ENCODE results near the gene CIDEA. TPM values are rescaled to one million over a fixed set of nuclear protein-coding genes. Genes with fewer than 3 reads are reported as not detected.

Gene CIDEA
- total and polyA plus RNA-seq, 4 donors, result 0.57 to 0.58 TPM; not detected in 2

DNA sequence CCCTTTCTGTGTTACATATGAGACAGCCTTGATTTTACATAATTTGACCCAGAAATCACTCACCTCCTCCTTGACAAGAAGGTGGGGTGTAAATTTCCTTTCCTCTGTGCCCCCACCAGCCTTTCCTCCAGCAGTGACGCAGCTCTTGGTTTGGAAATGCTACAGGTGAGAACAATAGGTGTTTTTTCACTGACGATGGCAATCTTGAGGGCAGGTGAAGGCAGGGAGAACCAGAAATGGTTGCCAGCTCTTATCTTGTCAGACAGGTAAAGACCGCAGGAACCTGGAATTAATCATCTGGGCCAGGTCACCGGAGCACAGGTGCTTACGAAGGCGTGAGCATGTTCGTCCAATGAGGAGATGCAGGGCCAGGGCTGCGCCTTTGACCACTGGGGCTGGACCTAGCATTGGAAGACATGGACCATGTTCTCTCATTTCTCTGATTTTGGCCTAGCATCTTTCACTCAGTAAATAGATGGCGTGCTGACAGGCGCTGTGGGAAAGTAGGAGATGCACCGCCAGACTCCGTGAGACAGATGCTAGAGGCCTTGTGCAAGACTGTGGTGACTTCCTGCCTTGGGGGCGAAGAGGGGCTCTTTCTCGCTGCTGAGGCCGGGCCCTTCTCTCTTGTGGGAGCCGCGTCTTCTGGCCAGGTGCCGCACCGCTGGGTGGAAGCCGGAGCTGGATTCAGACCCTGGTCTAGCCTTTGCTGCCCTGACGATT is 4.0 kb downstream of the CIDEA start:
- ATAC-seq (ENCODE audit: low FRiP score) (no peak), DNase-seq (no peak)
- 96% methylated on average over 21 of the region's 21 CpGs for WGBS, 2 donors
- no peaks in the 10 kb centered on the region for H3K9me3 ChIP-seq (ENCODE audit: control insufficient read depth, low read length)
- H3K36me3 ChIP-seq (ENCODE audit: control insufficient read depth in 1 of 2, insufficient read depth in 2 of 2, low read length in 1 of 2), result no peaks in the 10 kb centered on the region
- H3K4me3 ChIP-seq (ENCODE audit: low read length in 2 of 2), result no peak overlapping the region
- no peak overlapping the region for H3K27ac ChIP-seq (ENCODE audit: low read depth in 1 of 2, low read length in 2 of 2)
- intact Hi-C loops (cut with DNase I), result no loop called here
- H3K27me3 ChIP-seq (ENCODE audit: control insufficient read depth in 1 of 2, insufficient read depth in 2 of 2, low read length in 1 of 2), result no peaks in the 10 kb centered on the region
- H3K4me1 ChIP-seq (ENCODE audit: control insufficient read depth in 1 of 2, insufficient read depth in 2 of 2, low read length in 2 of 2), result no peaks in the 10 kb centered on the region

DNA sequence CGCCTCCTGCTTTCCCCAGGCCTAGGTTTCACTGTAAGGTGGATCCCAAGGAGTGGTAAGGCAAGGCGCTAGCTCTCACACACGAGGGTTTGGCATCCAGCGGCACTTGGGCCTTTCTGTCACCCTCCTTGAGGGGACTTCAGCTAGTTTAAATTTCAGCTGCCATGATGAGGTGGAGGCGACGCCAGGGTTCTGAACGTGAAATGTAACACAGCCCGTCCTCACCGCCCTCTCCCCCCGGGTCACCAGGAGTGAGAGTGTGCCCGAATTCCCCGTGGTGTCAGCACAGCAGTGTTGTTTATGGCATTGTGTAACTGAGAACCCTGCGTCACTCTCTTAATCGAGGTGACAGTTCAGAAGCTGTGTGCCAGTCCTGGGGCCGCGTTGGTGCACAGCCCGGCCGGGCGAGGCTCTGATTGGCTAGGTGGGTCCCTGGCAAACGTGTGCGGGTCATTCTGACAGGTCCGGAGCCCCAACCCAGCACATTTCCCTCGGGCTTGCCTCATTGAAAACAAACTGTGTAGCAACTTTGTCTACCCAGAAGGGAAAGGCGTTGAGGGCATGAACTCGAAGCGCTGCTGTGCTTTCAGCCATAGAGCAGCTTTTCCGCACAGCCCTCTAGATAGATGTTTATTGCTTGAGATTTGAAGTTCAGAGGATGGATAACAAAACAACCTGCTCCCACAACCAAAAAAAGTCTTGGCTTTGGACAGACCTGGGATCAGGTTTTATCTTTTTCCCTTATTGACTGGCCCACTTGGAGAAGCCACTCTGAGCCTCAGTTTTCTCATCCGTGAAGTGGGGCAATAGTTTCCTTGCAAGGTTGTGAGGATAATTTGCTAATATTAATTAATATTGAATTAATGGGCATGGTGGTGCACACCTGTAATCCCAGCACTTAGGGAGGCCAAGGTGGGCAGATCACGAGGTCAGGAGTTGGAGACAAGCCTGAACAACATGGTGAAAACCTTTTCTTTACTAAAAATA is 4.9 kb downstream of the CIDEA start:
- no peak for ATAC-seq (ENCODE audit: low FRiP score)
- intact Hi-C loops (cut with DNase I), result no loop called here
- no peak overlapping the region for H3K4me3 ChIP-seq (ENCODE audit: low read length in 2 of 2)
- no peaks in the 10 kb centered on the region for H3K36me3 ChIP-seq (ENCODE audit: control insufficient read depth in 1 of 2, insufficient read depth in 2 of 2, low read length in 1 of 2)
- H3K4me1 ChIP-seq (ENCODE audit: control insufficient read depth in 1 of 2, insufficient read depth in 2 of 2, low read length in 2 of 2), result no peaks in the 10 kb centered on the region
- H3K27ac ChIP-seq (ENCODE audit: low read depth in 1 of 2, low read length in 2 of 2), result no peak overlapping the region
- H3K27me3 ChIP-seq (ENCODE audit: control insufficient read depth in 1 of 2, insufficient read depth in 2 of 2, low read length in 1 of 2), result no peaks in the 10 kb centered on the region
- no peaks in the 10 kb centered on the region for H3K9me3 ChIP-seq (ENCODE audit: control insufficient read depth, low read length)
- 86 to 90% methylated on average over 29 of the region's 29 CpGs for whole genome bisulfite sequencing, 2 donors
- no peak for DNase-seq

DNA sequence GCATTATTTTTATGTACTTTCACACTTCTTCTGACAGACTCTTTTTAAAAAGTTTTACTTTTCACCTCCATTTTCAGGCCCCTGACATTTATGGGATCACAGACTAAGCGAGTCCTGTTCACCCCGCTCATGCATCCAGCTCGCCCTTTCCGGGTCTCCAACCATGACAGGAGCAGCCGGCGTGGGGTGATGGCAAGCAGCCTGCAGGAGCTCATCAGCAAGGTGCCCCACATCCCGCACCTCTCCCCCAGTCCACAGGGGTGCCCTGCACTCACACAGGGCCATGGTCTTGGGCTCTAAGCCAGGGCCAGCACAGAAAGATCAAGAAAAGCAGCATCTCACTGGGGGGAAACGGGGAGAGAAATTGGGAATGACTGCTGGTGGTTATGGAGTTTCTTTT is 8.6 kb downstream of the CIDEA start:
- 90 to 92% methylated on average over 8 of the region's 8 CpGs for WGBS, 2 donors
- Histone ChIP-seq H3K4me3 (ENCODE audit: low read length in 2 of 2) (no peak overlapping the region), H3K36me3 (ENCODE audit: control insufficient read depth in 1 of 2, insufficient read depth in 2 of 2, low read length in 1 of 2) (no peaks in the 10 kb centered on the region), H3K9me3 (ENCODE audit: control insufficient read depth, low read length) (no peaks in the 10 kb centered on the region), H3K4me1 (ENCODE audit: control insufficient read depth in 1 of 2, insufficient read depth in 2 of 2, low read length in 2 of 2) (no peaks in the 10 kb centered on the region), H3K27ac (ENCODE audit: low read depth in 1 of 2, low read length in 2 of 2) (no peak overlapping the region), H3K27me3 (ENCODE audit: control insufficient read depth in 1 of 2, insufficient read depth in 2 of 2, low read length in 1 of 2) (no peaks in the 10 kb centered on the region)
- intact Hi-C loops (cut with DNase I), result no loop called here
- no peak for ATAC-seq (ENCODE audit: low FRiP score)
- no peak for DNase-seq

DNA sequence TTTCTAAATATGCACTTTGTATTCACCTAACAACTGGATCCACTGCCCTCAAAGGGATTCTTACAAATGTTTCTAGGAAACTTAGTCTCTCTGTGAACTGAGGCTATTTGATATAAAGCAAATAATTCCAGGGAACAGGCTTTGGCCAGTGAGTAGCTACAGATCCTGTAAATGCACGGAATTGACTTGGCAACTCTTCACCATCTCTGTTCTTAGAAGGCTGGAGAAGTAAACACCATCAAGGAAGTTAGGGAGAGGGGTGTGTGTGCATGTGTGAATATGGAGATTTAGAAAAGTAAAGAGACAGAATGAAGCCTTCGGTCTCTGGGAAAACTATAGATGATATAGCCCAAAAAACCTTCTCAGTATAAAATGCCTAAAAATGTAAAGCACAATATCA is 10.7 kb downstream of the CIDEA start:
- 55 to 64% methylated on average over 2 of the region's 2 CpGs for WGBS, 2 donors
- Histone ChIP-seq H3K27me3 (ENCODE audit: control insufficient read depth in 1 of 2, insufficient read depth in 2 of 2, low read length in 1 of 2) (no peaks in the 10 kb centered on the region), H3K36me3 (ENCODE audit: control insufficient read depth in 1 of 2, insufficient read depth in 2 of 2, low read length in 1 of 2) (no peaks in the 10 kb centered on the region), H3K4me1 (ENCODE audit: control insufficient read depth in 1 of 2, insufficient read depth in 2 of 2, low read length in 2 of 2) (no peaks in the 10 kb centered on the region), H3K27ac (ENCODE audit: low read depth in 1 of 2, low read length in 2 of 2) (no peak overlapping the region), H3K9me3 (ENCODE audit: control insufficient read depth, low read length) (no peaks in the 10 kb centered on the region), H3K4me3 (ENCODE audit: low read length in 2 of 2) (no peak overlapping the region)
- intact Hi-C loops (cut with DNase I), result no loop called here
- DNase-seq (no peak), ATAC-seq (ENCODE audit: low FRiP score) (no peak)

DNA sequence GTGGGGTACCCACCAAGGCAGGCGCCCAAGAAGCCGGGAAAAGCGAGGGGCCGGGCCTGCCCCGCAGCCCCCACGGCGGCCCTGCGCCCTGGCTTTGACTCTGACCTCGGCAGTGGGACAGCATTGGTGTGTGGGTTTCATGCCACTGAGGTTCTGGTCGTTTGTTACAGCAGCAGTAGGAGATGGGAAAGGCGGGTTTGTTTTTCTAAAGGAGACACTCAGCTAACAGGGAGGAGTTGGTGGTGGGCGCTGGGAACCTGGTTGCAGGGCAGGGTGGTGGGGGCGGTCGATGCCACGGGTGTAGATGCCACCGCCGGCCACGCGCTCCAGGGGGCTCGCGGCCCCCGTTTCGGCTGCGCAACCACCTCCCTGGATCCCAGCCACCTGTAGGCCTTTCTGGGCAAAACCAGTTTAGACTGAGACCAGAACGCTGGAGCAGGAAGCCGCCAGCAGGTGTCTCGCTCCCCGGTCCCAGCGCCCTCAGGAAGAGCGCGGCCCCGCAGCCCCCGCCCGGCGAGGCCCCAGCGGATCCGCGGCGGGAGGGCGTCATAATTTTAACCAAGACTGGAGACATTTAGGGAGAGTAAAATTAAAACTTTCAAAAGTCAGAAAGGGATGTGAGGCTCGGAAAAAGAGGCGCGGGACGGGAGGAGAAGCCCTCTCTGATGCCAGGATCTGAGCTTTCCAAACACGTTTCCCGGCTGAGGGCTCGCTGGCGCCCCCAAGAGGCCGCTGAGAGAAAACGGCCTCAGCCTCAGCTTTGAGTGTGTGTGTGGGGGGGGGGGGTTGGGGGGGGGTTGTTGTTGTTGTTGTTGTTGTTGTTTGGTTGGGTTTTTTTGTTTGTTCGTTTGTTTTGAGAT is 17.4 kb downstream of the CIDEA start:
- Histone ChIP-seq H3K27me3 (ENCODE audit: control insufficient read depth in 1 of 2, insufficient read depth in 2 of 2, low read length in 1 of 2) (no peaks in the 10 kb centered on the region), H3K27ac (ENCODE audit: low read depth in 1 of 2, low read length in 2 of 2) (peak overlapping the region in 1 of 2 donors; percentile 13), H3K4me1 (ENCODE audit: control insufficient read depth in 1 of 2, insufficient read depth in 2 of 2, low read length in 2 of 2) (no peaks in the 10 kb centered on the region), H3K9me3 (ENCODE audit: control insufficient read depth, low read length) (no peaks in the 10 kb centered on the region), H3K36me3 (ENCODE audit: control insufficient read depth in 1 of 2, insufficient read depth in 2 of 2, low read length in 1 of 2) (no peaks in the 10 kb centered on the region), H3K4me3 (ENCODE audit: low read length in 2 of 2) (peak overlapping the region in 1 of 2 donors; percentile 14)
- peak; percentile 91 for ATAC-seq (ENCODE audit: low FRiP score)
- DNase-seq, result peak; percentile 78 to 93
- WGBS, 2 donors, result 18 to 20% methylated on average over 51 of the region's 51 CpGs
- intact Hi-C loops (cut with DNase I), result loop anchor here (5.0 to 10.0 kb wide), 4 partner anchors 36 to 993 kb away; partner anchors contain the start of genes AFG3L2 (in 1 of the 2), SEH1L (in 1 of the 2) and TUBB6 (in 1 of the 2)

DNA sequence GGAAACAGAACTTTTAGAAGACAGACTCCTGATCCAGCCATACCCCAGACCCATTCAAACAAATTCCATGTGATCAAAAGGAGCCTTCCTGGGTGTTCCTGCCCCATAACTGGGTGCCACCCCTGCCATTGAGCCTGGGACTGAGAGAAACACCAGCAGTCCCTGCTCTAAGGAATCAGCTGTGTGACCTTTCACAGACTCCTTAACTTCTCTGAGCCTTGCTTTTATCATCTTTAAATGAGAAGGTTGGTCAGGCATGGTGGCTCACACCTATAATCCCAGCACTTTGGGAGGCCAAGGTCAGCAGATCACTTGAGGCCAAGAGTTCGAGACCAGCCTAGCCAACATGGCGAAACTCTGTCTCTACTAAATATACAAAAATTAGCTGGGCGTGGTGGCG is 20.6 kb downstream of the CIDEA start:
- no peak overlapping the region for H3K27ac ChIP-seq (ENCODE audit: low read depth in 1 of 2, low read length in 2 of 2)
- 96 to 97% methylated on average over 4 of the region's 4 CpGs for whole genome bisulfite sequencing, 2 donors
- H3K4me3 ChIP-seq (ENCODE audit: low read length in 2 of 2), result no peak overlapping the region
- intact Hi-C loops (cut with DNase I), result loop anchor here (5.0 to 10.0 kb wide), 5 partner anchors 33 to 990 kb away; partner anchors contain the start of genes AFG3L2 (in 2 of the 2), SEH1L (in 1 of the 2) and TUBB6 (in 1 of the 2)
- no peaks in the 10 kb centered on the region for H3K9me3 ChIP-seq (ENCODE audit: control insufficient read depth, low read length)
- no peaks in the 10 kb centered on the region for H3K27me3 ChIP-seq (ENCODE audit: control insufficient read depth in 1 of 2, insufficient read depth in 2 of 2, low read length in 1 of 2)
- H3K4me1 ChIP-seq (ENCODE audit: control insufficient read depth in 1 of 2, insufficient read depth in 2 of 2, low read length in 2 of 2), result no peaks in the 10 kb centered on the region
- no peaks in the 10 kb centered on the region for H3K36me3 ChIP-seq (ENCODE audit: control insufficient read depth in 1 of 2, insufficient read depth in 2 of 2, low read length in 1 of 2)
- no peak for DNase-seq
- ATAC-seq (ENCODE audit: low FRiP score), result no peak

DNA sequence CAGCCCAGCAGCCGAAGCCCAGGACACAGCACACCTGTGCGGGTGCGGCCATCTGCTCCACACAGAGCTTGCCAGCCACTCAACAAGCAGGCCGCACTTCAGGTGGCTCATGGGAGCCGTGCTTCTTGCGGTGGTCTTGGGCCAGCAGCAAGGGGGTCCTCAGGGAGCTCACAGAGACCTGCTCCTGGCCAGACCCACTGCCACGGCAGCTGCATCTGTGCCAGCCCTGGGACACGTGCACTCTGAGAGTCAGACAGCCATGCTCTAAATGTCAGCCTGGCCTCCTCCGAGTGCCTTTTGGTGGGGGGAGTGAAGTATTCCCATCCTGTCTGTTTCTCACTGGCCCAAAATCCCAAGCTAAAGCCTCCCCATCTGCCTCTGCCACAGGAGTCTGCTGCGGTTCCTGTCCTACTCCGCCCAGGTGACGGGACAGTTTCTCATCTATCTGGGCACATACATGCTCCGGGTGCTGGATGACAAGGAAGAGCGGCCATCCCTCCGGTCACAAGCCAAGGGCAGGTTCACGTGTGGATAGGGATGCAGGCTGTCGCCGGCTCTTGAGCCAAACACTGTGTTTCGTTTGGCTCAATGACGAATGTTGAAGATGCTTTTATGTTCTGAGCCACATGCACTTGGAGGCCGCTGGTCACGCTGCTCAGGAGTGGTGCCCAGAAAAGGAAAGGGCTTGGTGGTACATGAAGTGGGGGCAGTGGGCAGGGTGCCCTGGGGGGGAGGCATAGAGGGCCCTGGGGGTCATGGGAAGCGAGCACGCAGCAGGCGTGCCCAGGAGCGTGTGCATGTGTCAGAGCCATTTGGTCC is 22.8 kb downstream of the CIDEA start:
- H3K27ac ChIP-seq (ENCODE audit: low read depth in 1 of 2, low read length in 2 of 2), result no peak overlapping the region
- H3K27me3 ChIP-seq (ENCODE audit: control insufficient read depth in 1 of 2, insufficient read depth in 2 of 2, low read length in 1 of 2), result no peaks in the 10 kb centered on the region
- H3K4me1 ChIP-seq (ENCODE audit: control insufficient read depth in 1 of 2, insufficient read depth in 2 of 2, low read length in 2 of 2), result peaks cover 0 to 2% of the 10 kb centered on the region in 2 donors
- 47 to 53% methylated on average over 26 of the region's 26 CpGs for WGBS, 2 donors
- H3K4me3 ChIP-seq (ENCODE audit: low read length in 2 of 2), result no peak overlapping the region
- intact Hi-C loops (cut with DNase I), result loop anchor here (5.0 to 10.0 kb wide), 4 partner anchors 98 to 988 kb away; partner anchors contain the start of genes AFG3L2 (in 2 of the 2) and SEH1L (in 1 of the 2)
- ATAC-seq (ENCODE audit: low FRiP score), result no peak
- DNase-seq, result no peak
- no peaks in the 10 kb centered on the region for H3K9me3 ChIP-seq (ENCODE audit: control insufficient read depth, low read length)
- H3K36me3 ChIP-seq (ENCODE audit: control insufficient read depth in 1 of 2, insufficient read depth in 2 of 2, low read length in 1 of 2), result no peaks in the 10 kb centered on the region

All from aorta (tissue), 5 donors.